ENCODE measurements around the gene OLFM2. TPM values are rescaled to one million over a fixed set of nuclear protein-coding genes. Genes with fewer than 3 reads are reported as not detected.
"Not testable (repeated sequence)": the region's sequence is repeated elsewhere in the genome, so short reads cannot be mapped to it uniquely, and the experiment has no call there.

OLFM2 gene
- total and polyA plus RNA-seq, 5 donors = 5.9 to 15.9 (median 8.7) TPM

DNA sequence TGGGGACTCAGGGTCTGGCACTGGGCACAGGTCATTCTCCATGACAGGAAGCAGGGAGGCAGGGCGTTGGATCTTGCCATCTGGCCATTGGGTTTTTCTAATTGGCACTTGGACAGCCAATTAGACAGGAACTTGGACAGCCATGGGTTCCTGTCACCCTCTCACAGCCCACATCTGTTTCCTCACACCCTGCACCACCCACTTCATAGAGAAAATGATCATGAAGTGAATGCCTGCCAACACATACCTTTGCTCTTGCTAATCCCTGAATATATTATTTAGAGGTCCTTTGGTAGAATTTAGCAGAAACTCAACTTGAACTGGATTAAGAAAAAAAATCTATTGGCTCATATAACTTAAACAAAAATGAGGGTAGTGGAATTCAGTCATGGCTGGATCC, 4.9 kb upstream of the OLFM2 start:
- H3K4me1 ChIP-seq (ENCODE audit: control insufficient read depth, insufficient read depth, low read length) = no peaks in the 10 kb centered on the region
- H3K27me3 ChIP-seq (ENCODE audit: control insufficient read depth, insufficient read depth) = no peaks in the 10 kb centered on the region
- H3K4me3 ChIP-seq (ENCODE audit: low read length) = no peak overlapping the region
- ATAC-seq (no peak), DNase-seq (no peak)
- H3K27ac ChIP-seq (ENCODE audit: low read length) = no peak overlapping the region
- intact Hi-C loops (cut with DNase I) = no loop called here
- 60% methylated on average over 1 of the region's 1 CpG for WGBS
- H3K9me3 ChIP-seq (ENCODE audit: control insufficient read depth, low read length) = no peaks in the 10 kb centered on the region

DNA sequence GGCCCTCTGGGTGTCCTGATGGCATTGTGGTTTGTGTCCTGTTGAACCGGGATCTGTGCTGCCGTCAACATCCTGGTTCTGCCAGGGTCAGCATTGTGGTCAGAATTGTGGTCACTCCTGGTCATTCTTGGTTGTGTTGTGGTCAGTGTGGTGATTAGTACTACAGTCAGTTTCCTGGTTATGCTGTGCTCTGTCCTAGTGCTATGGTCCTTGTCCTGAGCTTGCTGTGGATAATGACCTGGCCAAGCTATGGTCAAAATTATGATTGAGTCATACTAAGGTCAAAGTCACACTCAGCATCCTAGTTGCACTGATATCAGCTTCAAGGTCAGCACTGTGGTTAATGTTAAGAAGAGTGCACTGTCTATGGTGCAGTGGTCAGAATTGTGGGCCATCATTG, 4.5 kb upstream of the OLFM2 start:
- H3K27ac ChIP-seq (ENCODE audit: low read length) = no peak overlapping the region
- H3K4me1 ChIP-seq (ENCODE audit: control insufficient read depth, insufficient read depth, low read length) = no peaks in the 10 kb centered on the region
- no peaks in the 10 kb centered on the region for H3K9me3 ChIP-seq (ENCODE audit: control insufficient read depth, low read length)
- no peak overlapping the region for H3K4me3 ChIP-seq (ENCODE audit: low read length)
- ATAC-seq (no peak), DNase-seq (no peak)
- 79% methylated on average over 2 of the region's 2 CpGs for WGBS
- intact Hi-C loops (cut with DNase I) = no loop called here
- H3K27me3 ChIP-seq (ENCODE audit: control insufficient read depth, insufficient read depth) = no peaks in the 10 kb centered on the region

DNA sequence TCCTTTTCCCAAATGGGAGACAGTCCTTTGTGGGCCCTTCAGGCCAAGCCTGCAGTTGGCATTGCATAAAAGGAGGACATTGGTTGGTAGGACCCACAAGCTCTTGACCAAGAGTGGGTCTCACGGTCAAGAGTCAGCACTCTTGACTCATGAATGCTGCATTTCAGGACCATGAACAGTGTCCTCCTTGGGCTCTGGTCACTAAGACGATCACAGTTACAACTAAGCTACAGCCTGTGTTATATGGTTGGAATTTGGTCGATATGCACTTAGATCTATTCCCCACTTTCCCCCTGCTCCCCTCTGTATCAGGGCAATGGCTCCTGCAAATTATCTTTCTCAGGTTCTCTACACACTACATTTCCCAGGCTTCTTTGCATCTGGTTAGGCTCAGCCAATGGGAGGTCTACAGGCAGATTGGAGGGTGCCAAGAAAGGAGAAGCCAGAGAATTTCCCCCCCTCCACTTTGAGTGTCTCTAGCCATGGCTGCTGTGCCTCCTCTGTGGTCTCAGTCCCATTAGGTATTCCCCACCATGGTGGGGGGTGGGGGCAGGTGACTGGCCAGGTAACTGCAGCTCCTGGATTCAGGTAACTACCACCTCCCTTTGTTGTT, 3.1 kb upstream of the OLFM2 start:
- Histone ChIP-seq H3K4me1 (ENCODE audit: control insufficient read depth, insufficient read depth, low read length) (no peaks in the 10 kb centered on the region), H3K9me3 (ENCODE audit: control insufficient read depth, low read length) (no peaks in the 10 kb centered on the region), H3K4me3 (ENCODE audit: low read length) (no peak overlapping the region), H3K27me3 (ENCODE audit: control insufficient read depth, insufficient read depth) (no peaks in the 10 kb centered on the region), H3K27ac (ENCODE audit: low read length) (no peak overlapping the region)
- no peak for ATAC-seq
- intact Hi-C loops (cut with DNase I) = loop anchor here in 1 of 4 donors (5.0 to 10.0 kb wide), 2 partner anchors 78 to 305 kb away; no protein-coding TSS in a partner anchor
- DNase-seq = no peak
- 47% methylated on average over 3 of the region's 3 CpGs for WGBS

DNA sequence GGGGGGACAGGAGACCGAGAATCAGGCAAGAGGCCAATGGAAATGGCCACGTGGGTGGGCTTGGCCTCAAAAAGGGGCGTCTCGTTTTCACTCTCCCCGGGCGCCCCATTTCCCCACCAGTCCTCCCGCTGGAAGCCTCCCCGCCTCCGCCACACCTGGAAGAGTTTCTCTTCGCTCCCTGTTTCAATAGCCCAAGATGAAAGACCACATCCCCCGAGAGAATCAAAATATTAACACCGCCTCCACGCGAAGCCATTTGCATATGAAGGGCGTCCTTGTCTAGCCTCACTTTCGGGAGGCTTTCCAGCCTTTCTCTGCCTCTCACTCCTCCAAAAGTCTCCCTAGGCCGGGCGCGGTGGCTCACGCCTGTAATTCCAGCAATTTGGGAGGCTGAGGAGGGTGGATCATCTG, 691 bp upstream of the OLFM2 start:
- no peak for ATAC-seq
- Histone ChIP-seq H3K27ac (ENCODE audit: low read length) (no peak overlapping the region), H3K4me1 (ENCODE audit: control insufficient read depth, insufficient read depth, low read length) (no peaks in the 10 kb centered on the region), H3K4me3 (ENCODE audit: low read length) (peak overlapping the region; percentile 74), H3K9me3 (ENCODE audit: control insufficient read depth, low read length) (no peaks in the 10 kb centered on the region), H3K27me3 (ENCODE audit: control insufficient read depth, insufficient read depth) (no peaks in the 10 kb centered on the region)
- 11% methylated on average over 20 of the region's 20 CpGs for WGBS
- intact Hi-C loops (cut with DNase I) = loop anchor here in 1 of 4 donors (5.0 to 10.0 kb wide), 2 partner anchors 80 to 308 kb away; no protein-coding TSS in a partner anchor
- no peak for DNase-seq

DNA sequence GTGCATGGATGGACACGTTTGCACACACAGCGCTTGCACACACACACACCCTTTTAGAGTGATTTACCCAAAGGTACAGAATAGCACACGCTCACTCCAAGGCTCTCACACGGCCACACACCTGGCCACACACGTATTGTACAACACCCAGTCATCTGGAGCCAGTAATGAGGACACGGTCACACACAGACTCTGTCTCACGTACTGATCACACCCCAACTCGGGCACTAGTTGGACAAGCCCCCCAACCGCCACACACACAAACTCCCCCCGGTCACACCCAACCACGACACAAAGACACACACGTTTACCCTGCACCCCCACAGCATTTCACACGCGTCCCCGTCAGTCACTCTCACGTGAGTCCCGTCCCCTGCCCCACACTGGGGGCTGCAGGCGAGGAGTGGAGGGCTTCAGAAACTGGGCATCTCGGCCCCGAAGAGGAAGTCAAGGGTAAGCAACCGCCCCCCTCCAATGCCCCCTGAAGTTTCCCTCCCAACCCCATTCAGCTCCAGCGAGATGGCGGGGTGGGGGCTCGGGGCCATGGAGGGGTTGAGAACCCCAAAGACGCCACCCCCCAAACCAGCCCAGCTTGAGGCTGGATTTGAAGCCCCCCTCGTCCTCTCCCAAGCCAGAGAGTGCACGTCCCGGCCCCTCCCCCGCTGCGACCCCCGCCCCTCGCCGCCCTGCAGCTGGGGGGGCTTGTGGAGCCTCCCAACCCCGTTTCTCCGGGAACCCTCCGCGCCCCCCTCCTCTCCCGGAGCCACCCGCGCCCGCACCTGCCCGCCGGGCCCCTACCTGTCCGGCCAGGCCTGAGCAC, 599 bp downstream of the OLFM2 start:
- H3K9me3 ChIP-seq (ENCODE audit: control insufficient read depth, low read length) = no peaks in the 10 kb centered on the region
- H3K4me3 ChIP-seq (ENCODE audit: low read length) = peak overlapping the region; percentile 74
- WGBS = 2% methylated on average over 44 of the region's 44 CpGs
- H3K27me3 ChIP-seq (ENCODE audit: control insufficient read depth, insufficient read depth) = no peaks in the 10 kb centered on the region
- DNase-seq (no peak), ATAC-seq (no peak)
- H3K27ac ChIP-seq (ENCODE audit: low read length) = no peak overlapping the region
- intact Hi-C loops (cut with DNase I) = loop anchor here in 2 of 4 donors (2.0 to 10.0 kb wide), 3 partner anchors 82 to 309 kb away; no protein-coding TSS in a partner anchor
- no peaks in the 10 kb centered on the region for H3K4me1 ChIP-seq (ENCODE audit: control insufficient read depth, insufficient read depth, low read length)

DNA sequence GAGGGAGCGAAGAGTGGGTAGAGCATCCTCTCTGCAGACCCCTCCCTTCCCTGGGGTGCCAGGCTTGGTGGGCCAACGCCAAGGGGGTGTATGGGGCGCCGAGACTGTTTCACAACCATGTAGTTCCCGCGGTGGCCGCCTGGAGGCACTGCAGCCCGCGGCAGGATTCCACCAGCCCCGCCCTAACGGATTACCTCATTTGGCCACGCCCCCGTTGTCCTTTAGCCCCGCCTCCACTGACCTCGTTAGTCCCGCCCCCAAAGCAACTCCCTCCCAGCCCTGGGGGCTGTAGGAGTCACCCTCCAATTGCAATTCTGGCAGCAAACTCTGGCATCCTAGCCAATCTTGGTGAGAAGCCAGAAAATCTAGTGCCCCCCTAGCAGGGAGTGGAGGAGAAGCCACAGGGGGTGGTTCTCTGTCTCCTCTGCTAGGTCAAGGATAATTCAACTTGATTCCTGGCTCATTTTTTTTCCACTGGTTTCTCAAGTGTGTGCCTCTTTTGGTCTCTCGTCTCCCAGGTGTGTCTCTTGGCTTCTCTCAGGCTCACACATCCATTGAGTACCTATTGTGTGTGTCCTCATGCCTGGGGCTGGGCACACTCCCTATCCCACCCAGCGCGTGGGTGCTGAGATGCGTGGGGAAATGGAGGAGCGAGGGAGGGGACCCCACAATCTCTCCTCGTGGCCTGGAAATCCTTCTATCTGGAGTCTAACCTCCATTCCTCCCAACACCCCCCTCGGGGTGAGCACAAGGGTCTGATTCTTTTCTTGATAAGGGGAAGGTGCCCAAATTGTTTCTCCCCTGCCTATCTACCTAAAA, 2.0 kb downstream of the OLFM2 start:
- DNase-seq = peak; percentile 77 to 89 (median 84)
- peak; percentile 76 to 85 for ATAC-seq
- Histone ChIP-seq H3K4me3 (ENCODE audit: low read length) (no peak overlapping the region), H3K27ac (ENCODE audit: low read length) (peak overlapping the region; percentile 8), H3K9me3 (ENCODE audit: control insufficient read depth, low read length) (no peaks in the 10 kb centered on the region), H3K4me1 (ENCODE audit: control insufficient read depth, insufficient read depth, low read length) (no peaks in the 10 kb centered on the region), H3K27me3 (ENCODE audit: control insufficient read depth, insufficient read depth) (no peaks in the 10 kb centered on the region)
- WGBS = 13% methylated on average over 23 of the region's 23 CpGs
- intact Hi-C loops (cut with DNase I) = loop anchor here in 2 of 4 donors (2.0 to 10.0 kb wide), 4 partner anchors 92 to 318 kb away; partner anchors contain the start of gene MRPL4 (in 1 of the 2)

DNA sequence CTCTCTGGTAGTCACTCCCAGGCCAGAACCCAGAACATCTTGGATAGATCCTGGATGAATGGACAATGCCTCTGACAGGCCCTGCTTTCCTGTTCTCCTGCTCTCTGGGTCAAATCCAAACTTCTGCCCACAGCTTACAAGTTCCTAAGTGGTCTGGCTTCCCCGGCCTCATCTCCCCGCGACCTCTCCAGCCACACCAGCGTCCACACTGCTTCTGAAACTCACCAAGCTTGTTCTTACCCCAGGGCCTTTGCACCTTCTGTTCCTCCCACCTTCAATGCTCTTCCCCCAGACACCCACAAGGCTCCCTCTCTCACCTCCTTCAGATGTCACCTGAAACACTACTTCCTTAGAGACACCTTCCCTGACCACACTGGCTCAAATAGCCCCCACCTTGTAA, 3.5 kb downstream of the OLFM2 start:
- WGBS = 90% methylated on average over 4 of the region's 4 CpGs

DNA sequence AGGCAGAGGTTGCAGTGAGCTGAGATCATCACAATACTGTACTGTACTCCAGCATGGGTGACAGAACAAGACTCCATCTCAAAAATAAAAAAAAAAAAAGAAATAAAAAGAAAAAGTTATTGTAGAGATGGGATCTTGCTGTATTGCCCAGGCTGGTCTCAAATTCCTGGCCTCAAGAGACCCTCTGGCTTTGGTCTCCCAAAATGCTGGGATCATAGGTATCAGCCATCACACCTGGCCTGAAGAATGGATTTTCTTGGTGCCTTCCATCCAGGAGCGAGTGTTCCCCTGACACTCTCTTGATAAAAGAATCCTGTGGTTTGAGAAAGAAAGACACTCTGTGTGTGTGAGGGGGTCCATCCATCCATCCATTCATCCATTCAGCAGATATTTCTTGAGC, 4.7 kb downstream of the OLFM2 start:
- H3K4me1 ChIP-seq (ENCODE audit: control insufficient read depth, insufficient read depth, low read length) = no peaks in the 10 kb centered on the region
- H3K9me3 ChIP-seq (ENCODE audit: control insufficient read depth, low read length) = no peaks in the 10 kb centered on the region
- no peak for DNase-seq
- H3K27me3 ChIP-seq (ENCODE audit: control insufficient read depth, insufficient read depth) = no peaks in the 10 kb centered on the region
- WGBS = 86% methylated on average over 1 of the region's 1 CpG
- intact Hi-C loops (cut with DNase I) = loop anchor here in 3 of 4 donors (2.0 to 10.0 kb wide), 5 partner anchors 95 to 459 kb away; partner anchors contain the start of gene MRPL4 (in 1 of the 3)
- H3K27ac ChIP-seq (ENCODE audit: low read length) = no peak overlapping the region
- no peak for ATAC-seq
- H3K4me3 ChIP-seq (ENCODE audit: low read length) = no peak overlapping the region

More for the DNA sequence above, 3.5 kb downstream of the OLFM2 start:
- Histone ChIP-seq H3K27me3 (ENCODE audit: control insufficient read depth, insufficient read depth) (no peaks in the 10 kb centered on the region), H3K27ac (ENCODE audit: low read length) (no peak overlapping the region), H3K4me3 (ENCODE audit: low read length) (no peak overlapping the region), H3K9me3 (ENCODE audit: control insufficient read depth, low read length) (no peaks in the 10 kb centered on the region), H3K4me1 (ENCODE audit: control insufficient read depth, insufficient read depth, low read length) (no peaks in the 10 kb centered on the region)
- no peak for DNase-seq
- ATAC-seq = no peak
- intact Hi-C loops (cut with DNase I) = loop anchor here in 2 of 4 donors (5.0 to 10.0 kb wide), 3 partner anchors 94 to 319 kb away; partner anchors contain the start of gene MRPL4 (in 1 of the 2)

DNA sequence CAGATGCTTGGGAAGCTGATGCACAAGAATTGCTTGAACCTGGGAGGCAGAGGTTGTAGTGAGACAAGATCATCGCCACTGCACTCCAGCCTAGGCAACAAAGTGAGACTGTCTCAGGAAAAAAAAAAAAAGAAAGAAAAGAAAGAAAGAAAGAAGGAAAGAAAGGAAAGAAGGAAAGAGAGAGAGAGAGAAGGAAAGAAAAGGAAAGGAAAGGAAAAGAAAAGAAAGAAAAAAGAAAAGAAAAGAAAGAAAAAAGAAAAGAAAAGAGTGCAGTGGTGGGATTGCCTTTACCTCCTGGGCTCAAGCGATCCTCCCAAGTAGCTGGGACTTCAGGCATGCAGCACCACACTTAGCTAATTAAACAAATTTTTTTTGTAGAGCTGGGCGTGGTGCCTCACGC, 12.9 kb downstream of the OLFM2 start:
- H3K9me3 ChIP-seq (ENCODE audit: control insufficient read depth, low read length) = no peaks in the 10 kb centered on the region
- H3K4me3 ChIP-seq (ENCODE audit: low read length) = no peak overlapping the region
- no peak for DNase-seq
- WGBS = 92% methylated on average over 4 of the region's 4 CpGs
- intact Hi-C loops (cut with DNase I) = no loop called here
- H3K4me1 ChIP-seq (ENCODE audit: control insufficient read depth, insufficient read depth, low read length) = no peaks in the 10 kb centered on the region
- no peak for ATAC-seq
- no peak overlapping the region for H3K27ac ChIP-seq (ENCODE audit: low read length)
- H3K27me3 ChIP-seq (ENCODE audit: control insufficient read depth, insufficient read depth) = no peaks in the 10 kb centered on the region

DNA sequence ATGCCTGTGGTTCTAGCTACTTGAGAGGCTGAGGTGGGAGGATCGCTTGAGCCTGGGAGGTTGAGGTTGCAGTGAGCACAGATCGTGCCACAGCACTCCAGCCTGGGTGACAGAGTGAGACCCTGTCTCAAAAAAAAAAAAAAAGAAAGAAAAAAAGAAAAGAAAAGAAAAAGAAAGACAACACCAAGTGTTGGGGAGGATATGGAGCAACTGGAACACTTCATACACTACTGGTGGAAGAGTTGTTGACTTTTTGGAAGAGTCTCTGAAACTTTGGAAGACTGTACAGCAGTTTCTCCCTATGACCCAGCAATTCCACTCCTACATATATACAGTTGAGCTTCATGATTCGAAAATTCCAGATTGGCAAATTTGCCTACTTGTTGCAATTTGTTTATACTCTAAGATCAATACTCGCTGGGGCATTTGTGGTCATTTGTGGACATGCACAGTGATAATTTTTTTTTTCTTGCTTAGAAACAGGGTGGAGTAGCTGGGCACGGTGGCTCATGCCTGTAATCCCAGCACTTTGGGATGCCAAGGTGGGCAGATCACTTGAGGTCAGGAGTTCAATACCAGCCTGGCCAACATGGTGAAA, 13.4 kb downstream of the OLFM2 start:
- H3K27ac ChIP-seq (ENCODE audit: low read length); H3K4me1 ChIP-seq (ENCODE audit: control insufficient read depth, insufficient read depth, low read length); ATAC-seq; H3K27me3 ChIP-seq (ENCODE audit: control insufficient read depth, insufficient read depth); intact Hi-C loops (cut with DNase I); H3K4me3 ChIP-seq (ENCODE audit: low read length); H3K9me3 ChIP-seq (ENCODE audit: control insufficient read depth, low read length); DNase-seq: not testable (repeated sequence)
- 89% methylated on average over 5 of the region's 5 CpGs for WGBS

Data from right cardiac atrium (tissue), 5 donors.